GM19239 (cell line): ENCODE results near the gene COLEC12.

Source experiments
- DNase-seq: peaks from one replicate; pipeline ENCODE4 v3.0.0; 2011; ENCODE audit warnings: low spot score; ENCODE audit not compliant: insufficient read length
- FAIRE-seq: peaks from 2 replicates; lab custom pipeline; 2011; peaks lifted over from hg19 to GRCh38; lab: Jason Lieb, UNC

The COLEC12 gene

DNA sequence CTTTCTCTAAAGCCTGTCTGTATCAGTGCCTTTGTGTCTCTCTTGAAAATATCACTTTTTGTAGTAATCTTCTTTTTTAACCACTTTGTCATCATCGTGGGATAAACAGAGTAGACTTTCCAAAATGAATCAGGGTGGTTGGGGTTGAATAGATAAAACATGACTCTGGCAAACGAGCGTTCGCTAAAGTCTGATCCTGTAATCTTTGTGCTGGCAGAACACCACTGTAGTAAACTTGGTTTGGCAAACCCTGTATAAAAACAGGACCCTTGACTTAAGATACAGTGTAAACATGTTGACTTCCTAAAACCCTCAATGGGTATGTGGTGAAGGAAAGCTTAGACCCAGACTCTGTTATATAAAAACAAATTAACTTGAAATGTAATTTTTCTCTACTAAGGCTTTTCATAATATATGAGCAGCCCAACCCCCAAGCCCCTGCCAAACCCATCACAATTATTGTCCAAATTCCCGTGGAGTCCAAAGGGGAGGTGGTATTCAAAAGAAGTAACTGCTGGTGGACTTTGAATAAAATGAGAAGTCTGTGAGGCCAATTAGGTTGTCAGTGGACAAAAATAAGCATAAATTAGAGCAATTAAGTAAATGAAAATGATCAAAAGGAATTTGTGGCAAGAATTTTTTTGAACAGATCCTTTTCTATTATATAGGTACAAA, 52.2 kb downstream of the COLEC12 start:
- FAIRE-seq = no peak
- no peak for DNase-seq

DNA sequence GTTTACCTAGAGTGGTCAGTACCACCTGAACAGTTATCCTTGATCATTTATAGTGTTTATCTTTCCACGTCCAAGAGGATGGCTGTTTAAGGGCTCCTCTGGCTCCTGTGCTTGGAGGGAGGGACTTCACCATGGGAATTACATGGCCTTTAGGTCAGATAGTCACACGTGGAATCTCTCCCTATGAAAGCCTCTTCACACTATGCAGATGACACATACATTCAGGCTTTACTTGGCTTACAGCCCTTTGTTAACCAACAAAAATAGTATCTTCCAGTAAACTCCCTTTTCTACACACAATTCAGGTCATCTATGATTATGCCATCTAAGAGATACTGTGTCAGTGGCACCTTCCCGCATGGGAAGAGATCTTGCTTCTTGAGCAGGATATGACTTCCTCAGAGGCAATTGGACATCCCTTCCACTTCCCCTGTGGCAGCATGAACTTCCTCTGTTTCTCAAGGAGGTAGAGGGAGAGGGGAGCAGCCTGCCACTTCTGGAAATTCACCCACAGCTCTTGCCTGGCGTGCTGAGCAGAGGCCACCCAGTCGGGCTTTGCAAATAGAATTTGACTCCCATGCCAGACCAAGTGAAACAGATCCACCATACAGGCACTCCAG, 53.5 kb downstream of the COLEC12 start:
- DNase-seq (no peak), FAIRE-seq (no peak)

DNA sequence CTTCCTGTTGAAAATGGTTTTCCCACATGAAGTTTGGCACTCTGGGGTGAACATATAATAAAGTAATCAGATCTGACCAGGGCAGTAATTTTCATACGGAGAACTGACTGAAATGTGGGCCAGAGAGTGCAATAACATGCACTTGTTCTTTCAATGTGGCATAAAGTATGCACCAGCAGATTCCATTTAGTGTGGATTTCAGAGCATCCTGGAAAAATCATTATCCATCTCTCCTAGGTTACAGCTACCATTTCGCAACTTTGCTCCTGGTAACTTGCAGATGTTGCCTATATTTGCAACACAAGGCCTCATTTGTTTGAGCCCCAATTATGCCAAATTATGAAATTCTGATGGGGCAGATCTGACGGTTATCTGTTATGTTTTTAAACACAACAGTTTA, 55.4 kb downstream of the COLEC12 start:
- no peak for FAIRE-seq
- DNase-seq = no peak

DNA sequence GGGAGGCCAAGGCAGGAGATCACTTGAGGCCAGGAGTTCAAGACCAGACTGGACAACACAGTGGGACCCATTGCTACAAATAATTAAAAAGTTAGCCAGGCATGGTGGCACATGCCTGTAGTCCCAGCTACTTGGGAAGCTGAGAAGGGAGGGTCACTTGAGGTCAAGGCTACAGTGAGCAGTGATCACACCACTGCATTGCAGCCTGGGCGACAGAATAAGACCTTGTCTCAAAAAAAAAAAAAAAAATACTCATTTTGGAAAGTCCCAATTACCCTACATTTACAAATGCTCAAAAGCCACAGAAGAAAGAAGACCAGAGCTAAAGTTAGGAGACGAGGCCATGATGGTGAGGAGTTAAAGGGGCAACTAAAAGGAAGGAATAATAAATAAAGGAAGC, 61.9 kb downstream of the COLEC12 start:
- FAIRE-seq = no peak
- DNase-seq = no peak

DNA sequence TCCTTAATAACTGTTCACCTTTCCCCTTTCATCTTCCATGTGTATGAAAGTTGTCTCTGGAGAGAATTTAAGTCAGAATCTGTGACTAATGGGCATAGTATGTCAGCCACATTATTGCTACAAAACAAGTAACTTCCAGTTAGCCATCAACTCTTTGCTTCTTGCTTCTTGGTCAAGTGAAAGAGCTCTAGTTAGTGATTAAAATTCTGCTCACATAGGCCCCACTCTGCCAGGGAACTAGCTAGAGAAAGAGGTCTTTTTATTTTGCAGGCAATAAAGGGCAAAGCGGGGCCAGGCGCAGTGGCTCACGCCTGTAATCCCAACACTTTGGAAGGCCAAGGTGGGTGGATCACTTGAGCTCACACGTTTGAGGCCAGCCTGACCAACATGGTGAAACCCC, 64.6 kb downstream of the COLEC12 start:
- DNase-seq (no peak), FAIRE-seq (no peak)

DNA sequence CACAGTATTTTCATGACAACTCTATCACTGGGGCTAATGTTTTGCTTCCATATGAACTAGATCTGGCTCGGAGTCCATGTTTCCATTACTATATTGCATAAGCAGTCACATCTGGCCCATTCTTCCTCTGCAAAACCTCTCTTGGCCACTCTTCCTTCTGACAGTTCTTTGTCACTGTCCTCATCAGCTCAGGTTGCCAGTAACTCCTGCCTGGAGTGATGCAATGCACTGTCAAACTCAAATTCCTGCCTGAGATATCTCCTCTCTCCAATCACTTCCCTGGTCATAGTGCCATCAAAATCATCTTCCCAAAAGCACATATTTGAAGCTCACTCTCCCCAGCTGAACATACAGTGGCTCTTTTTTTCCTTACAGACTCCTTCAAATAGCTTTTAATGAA, 66.1 kb downstream of the COLEC12 start:
- DNase-seq (no peak), FAIRE-seq (no peak)

DNA sequence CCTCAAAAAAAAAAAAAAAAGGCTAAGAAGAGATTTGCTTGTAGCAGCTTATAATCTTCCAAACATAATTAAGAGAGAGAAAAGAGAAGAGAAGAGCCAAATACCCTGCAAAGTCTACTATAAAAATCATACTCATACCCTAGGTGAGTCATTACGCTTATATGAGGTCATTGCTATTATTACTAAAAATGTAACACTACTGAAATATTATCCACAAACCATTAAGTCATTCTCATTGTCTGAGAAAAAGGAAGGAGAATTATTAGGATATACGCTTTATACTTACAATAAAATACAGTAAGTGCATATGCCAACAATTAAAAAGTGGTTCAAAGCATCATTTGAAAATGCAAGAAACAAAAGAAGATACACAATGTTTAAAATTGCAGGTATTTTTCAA, 66.5 kb downstream of the COLEC12 start:
- FAIRE-seq = no peak
- DNase-seq = no peak

DNA sequence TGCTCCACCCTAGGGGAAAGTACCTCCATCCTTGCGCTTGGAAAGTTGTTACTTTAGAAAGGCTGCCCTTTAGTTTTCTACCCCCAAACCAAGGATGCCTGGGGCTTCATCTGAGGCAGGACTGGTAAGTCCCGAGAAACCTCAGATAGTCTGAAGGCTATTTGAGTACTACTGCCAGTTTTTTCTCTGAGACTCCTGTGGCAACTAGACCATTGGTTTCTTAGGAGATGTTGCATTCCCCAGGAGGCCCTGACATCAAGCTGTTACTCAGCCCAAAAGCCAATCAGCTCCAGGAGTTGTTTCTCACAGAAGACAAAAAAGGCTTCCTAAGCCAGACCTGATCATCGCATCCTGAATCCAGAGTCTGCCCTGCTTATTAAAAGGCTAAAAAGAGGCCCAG, 67.2 kb downstream of the COLEC12 start:
- FAIRE-seq (no peak), DNase-seq (no peak)

DNA sequence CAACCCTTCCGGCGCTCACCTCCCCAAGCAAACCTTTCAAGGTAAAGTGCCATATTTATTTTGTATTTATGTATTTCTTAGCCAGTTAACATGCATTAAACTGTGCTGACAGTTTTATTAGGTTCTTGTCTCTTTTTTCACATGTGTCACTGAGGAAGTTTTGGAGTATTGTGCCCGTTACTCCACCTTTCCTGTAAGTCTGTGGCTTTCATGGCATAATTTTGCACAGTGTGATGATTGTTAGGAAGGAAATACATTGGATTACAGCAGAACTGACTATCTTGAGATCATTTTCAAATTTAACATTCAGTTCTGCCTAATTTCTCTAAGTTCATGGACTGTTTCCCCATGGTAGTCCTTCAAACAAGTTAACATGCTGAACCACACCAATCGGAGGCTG, 67.7 kb downstream of the COLEC12 start:
- FAIRE-seq = no peak
- no peak for DNase-seq

DNA sequence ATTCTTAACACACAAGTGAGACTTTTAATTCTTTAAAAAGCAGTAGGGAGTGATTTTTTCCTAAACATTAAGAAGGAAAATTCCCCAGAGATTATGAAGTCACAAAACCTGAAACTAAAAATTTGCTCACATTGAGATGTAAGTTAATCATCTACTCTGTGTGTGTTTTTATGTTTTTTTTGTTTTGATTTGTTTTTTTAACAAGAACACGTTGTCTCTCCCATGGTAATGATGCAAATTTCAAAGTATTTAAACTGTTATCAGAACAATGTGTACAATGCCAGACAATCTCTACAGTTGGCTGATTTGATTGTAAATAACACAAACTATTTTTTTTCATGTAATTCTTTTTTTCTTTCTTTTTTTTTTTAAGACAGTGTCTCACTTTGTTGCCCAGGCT, 71.5 kb downstream of the COLEC12 start:
- DNase-seq = no peak

DNA sequence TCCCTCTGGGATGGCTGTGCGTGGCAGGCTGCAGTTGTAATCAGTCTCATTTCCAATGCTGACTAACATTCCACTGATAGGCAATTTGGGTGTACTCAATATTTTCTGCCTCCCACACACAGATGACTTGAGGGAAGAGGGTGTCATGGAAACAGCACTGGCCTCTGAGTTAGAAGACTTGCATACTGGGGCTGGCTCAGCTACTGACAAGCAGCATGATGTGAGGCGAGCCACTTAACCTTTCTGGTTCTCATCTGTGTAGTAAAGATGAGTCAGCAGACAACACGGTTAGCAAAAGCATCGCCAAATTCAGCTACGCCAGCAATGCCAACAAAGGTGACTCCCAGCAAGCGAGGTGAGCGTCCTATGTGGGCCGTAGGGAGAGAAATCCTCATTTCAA, 73.5 kb downstream of the COLEC12 start:
- FAIRE-seq (no peak), DNase-seq (no peak)

More for the DNA sequence above, 71.5 kb downstream of the COLEC12 start:
- FAIRE-seq = no peak

DNA sequence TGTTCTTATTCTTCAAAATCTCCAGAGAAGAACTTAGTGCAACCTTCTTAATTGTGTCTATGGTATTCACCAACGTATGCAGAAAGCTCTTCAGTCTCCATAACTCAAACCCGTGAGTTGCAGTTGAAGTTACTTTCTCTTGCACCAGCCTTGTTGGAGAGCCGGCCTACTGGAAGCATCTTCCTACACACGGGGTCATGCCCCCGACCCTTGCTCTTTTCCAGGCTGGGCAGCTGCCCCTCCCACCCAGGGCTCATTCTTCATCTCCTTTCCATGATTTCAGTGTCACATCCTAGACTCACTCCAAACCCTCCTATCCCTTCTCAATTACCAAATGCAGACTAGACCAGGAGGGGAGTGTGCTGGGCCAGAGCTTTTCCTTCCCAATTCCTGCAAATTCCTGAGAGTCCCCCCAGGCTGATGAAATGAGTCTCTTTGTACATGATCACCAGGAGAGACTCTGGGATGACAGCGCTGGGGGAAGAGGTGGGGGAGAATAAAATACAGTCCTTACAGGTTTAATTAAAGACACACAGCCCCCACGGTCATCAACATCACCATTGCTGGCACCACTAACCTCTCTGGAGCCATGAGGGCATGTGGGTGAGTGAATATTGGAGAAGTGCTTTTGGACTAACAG, 75.3 kb downstream of the COLEC12 start:
- DNase-seq (no peak), FAIRE-seq (no peak)

DNA sequence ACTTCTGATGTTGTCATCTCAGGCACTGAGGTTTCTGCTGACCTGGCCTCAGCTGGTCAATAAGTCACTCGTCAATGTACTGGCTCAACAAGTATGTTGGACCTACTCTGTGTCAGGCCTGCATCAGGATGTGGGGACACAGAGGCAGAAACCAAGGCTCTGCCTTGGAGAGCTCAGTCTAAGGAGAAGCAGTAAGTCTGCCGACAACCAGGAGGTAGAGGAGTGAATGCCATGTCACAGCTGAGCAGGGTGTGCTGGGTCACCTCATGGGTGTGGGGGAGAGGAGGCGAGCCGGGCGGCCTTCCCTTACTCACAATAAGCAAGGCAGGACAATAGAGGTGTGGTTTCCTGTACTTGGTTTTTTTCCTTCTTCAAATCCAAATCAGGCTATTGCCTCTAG, 75.8 kb downstream of the COLEC12 start:
- DNase-seq (no peak), FAIRE-seq (no peak)

DNA sequence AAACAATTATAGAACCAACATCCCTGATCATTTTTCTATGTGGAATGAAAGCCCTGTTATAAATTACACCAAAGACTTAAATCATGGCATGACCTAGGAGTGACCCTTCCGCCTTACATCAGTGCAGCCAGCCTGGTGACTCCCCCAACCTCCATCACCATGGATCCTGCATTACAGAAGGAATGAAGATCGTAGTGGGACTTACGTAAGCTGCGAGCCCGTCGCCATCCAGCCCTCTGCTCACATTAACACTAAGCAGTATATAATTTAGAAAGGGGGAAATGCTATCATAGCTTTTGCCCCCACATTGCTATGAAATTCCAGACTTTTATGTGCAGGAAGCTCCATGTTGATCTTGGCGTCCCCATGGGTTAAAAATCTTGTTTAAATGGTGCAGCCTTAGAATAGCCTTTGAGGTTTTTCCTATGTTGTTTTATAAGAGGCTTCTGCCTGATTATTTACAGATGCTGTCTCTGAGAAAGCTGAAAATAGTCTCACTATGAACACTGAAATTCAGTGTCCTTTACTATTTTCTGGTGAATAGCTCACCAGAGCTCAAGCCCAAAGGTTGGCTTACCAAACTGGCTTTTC, 76.3 kb downstream of the COLEC12 start:
- DNase-seq = no peak
- FAIRE-seq = no peak

DNA sequence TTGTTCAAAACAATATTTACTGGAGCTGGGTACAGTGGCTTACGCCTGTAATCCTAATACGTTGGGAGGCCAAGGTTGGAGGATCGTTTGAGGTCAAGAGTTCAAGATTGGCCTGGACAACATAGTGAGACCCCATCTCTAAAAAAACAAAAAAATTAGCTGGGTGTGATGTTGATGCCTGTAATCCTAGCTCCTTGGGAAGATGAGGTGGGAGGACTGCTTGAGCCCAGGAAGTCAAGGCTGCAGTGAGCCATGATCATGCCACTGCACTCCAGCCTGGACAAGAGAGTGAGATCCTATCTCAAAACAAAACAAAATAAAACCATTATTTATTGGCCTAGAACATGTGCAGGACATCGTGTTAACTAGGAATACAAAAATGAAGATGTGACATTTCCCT, 77.5 kb downstream of the COLEC12 start:
- DNase-seq (no peak), FAIRE-seq (no peak)

DNA sequence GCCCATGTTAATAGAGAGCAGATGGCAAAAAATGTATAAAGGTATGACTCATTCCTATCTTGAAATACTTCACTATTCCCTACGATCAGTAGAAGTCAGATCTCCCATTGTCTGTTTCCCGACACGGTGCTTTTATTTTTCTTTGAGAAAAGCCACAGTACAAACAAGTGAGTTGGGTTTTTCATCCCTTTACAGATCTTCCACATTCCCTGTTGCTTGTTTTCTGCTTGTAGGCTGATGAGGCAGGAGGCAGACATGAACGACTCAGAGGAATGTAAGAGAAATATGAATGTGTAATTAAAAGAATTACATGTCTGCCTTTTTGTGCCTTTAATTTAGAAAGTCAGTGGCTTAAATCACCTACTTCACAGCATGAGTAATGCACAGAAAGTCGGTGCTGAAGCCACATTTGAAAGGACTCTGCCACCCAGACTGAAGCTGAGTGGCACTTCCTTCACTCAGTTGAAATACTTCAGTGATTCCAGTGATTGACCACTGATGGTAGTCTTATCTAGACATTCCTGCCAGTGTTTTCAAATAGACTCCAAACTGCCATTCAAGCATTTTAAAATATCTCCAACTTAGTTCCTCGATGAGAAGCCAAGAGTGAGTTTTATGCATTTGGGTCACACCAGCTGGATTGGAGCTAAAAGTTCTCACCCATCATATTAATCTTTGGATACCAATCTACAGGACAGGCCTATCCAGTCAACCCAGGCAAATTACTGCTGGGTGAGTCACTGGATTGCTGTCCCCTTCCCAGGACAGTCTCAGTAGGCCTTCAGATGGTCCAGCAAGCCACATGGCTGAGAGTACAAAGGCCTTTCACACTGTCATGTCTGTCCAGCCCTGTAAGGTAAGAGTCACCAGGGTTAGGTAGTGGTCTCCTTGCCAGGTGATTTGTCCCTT, 79.0 kb downstream of the COLEC12 start:
- FAIRE-seq (no peak), DNase-seq (no peak)

DNA sequence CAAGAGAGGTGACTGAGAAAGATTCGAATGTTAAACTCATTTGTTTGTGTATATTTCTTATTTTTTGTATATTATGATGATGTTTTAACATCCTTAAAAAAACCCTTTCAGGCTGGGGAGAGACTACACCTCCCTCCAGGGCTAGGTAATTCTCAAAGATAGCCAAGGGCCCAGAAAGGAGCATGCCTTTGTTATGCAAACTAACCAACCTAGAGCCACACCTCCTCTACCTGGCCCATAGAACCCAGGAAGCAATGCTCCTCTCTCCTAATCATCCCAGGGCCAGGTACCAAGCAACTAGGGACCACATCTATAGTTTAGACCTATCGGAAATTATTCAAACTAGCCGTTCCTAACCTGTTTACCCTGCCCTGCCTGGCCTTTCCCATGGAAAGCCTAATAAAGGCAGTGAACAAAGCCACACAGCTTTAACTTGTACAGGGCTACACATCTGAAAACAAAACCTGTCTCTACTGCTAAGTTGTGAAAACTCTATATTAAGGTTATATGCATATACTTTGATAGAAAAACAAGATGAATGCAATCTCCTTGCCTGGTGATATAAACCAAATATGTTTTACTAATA, 79.7 kb downstream of the COLEC12 start:
- FAIRE-seq = no peak
- no peak for DNase-seq

DNA sequence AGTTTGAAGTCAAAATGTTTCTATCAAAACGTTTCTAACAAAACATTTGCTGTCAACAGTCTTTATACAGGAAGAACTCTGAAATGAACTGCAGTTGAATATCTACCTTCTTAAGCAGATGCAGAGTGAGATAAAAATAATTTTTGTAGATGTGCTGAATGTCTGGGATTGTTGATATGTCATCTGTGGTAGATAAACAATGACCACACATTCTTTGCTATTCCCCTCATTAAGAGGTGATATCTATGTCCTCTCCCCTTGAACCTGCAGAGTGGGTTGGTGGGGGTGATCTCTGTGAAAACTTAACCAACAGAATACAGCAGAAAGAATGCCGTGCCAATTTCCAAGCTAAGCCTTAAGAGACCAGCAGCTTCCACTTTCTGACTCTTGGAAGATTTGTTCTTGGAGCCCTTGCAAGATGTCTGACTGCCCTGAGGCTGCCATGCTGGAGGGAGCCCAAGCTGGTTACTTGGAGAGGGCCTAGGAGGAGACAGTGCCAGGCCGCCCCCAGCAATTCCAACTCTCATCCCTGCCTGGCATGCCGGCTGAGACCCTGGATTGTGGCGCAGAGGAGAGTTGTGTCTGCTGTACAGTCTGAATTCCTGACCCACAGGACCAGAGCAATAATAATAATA, 80.8 kb downstream of the COLEC12 start:
- no peak for FAIRE-seq
- no peak for DNase-seq

DNA sequence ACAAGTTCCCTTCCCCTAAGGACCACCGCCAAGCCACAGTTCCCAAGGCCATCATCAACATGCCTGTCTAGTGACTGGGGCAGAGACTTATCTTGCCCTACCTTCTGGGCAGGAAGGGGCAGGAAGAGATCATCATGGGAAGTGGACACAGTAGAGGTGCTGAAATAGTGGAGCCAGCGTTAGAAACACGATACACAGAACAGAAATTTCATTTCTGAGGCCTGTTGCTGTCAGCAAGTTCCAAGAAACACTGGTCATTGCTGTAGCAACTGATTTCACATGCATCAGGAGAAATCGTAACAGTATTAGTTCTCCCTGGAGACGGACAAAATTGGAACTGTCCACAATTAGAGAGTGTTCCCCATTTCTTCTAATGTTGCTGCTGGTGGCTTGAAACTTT, 83.0 kb downstream of the COLEC12 start:
- DNase-seq (no peak), FAIRE-seq (no peak)

DNA sequence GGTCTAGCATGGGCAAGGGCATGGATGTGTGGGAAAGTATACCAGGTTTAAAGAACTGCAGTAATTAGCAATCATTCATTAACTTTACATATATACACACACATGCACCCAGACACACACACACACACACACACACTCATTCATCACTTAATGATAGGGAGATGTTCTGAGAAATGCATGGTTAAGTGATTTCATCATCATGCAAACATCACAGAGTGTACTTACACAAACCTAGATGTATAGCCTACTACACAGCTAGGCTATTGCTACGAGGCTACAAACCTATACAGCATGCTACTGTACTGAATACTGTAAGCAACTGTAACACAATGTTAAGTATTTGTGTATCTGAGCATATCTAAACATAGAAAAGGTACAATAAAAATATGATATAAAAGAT, 83.6 kb downstream of the COLEC12 start:
- DNase-seq = no peak
- no peak for FAIRE-seq
